A549 treated with CORT108297 at 1 μM for 4 hours (cell line): ENCODE data around the gene AASDH. TPM values are rescaled to one million over a fixed set of nuclear protein-coding genes. Genes with fewer than 3 reads are reported as not detected.

Source experiments
- total RNA-seq: library from RNA; stranded (reverse); fragments of 200-300 nt; extraction: Qiagen RNA extraction; gene quantifications from 5 replicates; pipeline ENCODE4 v1.2.3, GENCODE V29; 2022

AASDH gene, protein sequence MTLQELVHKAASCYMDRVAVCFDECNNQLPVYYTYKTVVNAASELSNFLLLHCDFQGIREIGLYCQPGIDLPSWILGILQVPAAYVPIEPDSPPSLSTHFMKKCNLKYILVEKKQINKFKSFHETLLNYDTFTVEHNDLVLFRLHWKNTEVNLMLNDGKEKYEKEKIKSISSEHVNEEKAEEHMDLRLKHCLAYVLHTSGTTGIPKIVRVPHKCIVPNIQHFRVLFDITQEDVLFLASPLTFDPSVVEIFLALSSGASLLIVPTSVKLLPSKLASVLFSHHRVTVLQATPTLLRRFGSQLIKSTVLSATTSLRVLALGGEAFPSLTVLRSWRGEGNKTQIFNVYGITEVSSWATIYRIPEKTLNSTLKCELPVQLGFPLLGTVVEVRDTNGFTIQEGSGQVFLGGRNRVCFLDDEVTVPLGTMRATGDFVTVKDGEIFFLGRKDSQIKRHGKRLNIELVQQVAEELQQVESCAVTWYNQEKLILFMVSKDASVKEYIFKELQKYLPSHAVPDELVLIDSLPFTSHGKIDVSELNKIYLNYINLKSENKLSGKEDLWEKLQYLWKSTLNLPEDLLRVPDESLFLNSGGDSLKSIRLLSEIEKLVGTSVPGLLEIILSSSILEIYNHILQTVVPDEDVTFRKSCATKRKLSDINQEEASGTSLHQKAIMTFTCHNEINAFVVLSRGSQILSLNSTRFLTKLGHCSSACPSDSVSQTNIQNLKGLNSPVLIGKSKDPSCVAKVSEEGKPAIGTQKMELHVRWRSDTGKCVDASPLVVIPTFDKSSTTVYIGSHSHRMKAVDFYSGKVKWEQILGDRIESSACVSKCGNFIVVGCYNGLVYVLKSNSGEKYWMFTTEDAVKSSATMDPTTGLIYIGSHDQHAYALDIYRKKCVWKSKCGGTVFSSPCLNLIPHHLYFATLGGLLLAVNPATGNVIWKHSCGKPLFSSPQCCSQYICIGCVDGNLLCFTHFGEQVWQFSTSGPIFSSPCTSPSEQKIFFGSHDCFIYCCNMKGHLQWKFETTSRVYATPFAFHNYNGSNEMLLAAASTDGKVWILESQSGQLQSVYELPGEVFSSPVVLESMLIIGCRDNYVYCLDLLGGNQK
- total RNA-seq = 2.3 to 3.9 TPM (median 3.6 TPM) in 5 replicates

DNA sequence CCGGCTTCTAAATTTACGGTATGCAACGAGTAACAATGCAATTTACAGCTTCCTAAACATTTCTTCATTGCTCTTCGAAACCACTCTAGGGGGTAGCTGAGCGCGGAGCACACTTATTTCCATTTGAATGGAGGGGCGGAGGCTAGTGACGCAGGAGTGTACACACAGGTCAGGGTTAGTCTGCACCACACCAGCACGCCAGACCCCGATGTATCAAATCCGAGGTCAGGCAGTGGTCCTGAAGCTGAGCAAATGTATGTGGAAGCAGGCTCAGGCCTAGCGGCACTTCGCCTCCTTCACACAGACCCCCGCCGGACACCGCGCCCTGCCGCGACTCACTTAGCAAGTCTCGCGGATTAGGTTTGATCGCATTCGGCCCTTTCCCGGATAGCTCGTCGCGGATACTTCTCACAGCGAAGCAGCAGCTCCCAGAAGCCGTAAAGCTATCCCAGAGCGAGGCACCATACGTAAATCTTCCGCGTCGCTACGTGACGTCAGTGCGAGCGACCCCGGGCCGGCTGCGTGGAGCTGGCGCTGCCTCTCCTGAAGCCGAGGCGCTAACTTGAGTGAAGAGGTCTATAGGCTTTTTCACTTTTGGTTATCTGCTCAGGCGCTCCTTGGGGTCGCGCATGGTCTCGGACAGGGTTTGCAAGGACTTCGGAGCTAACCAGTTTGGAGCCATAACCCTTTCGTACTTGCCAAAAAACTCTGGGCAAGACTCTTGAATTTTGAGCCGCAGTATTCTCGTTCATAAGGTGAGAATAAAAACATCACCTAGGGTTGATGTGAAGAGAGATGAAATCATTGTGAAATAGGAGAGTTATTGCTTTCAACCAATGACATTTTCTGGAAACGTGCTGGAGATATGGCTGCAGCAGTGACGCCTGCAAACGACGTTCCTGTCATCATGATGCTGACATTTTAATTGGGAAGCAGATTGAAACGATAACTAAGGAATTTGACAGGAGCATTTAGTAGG lies at the start of gene AASDH:
Gene AASDH, minus strand, starts transcription at position 469 of the 979 bp plus-strand sequence. CDS start 3,192 bp downstream, outside the sequence.

GRCh38 chr4:56435140-56435926 lies 48.0 kb upstream of the AASDH start, which contains the start of gene PPAT:
PPAT (minus strand) TSS chr4:56435615; CDS start chr4:56435477, 138 bp downstream.

Other genes with a start within 250 kb of the AASDH start
- gene PPAT, start 48.1 kb upstream of the AASDH start, total RNA-seq = 17.1 to 21.9 TPM (median 19.5 TPM) in 5 replicates
- gene PAICS, start 48.8 kb upstream of the AASDH start, total RNA-seq = 123 to 158 TPM (median 127 TPM) in 5 replicates
- 41.3 to 54.1 TPM (median 47.0 TPM) in 5 replicates for gene SRP72, start 80.1 kb upstream of the AASDH start, total RNA-seq
- 0.07 TPM in 1 of 5 replicates, not detected in the others for gene ARL9, start 118.3 kb upstream of the AASDH start, total RNA-seq